Colonic mucosa (tissue), 4 donors: Measurements from ENCODE around the gene DOCK11. TPM values are rescaled to one million over a fixed set of nuclear protein-coding genes. Genes with fewer than 3 reads are reported as not detected.
"Not testable (repeated sequence)": the region's sequence is repeated elsewhere in the genome, so short reads cannot be mapped to it uniquely, and the experiment has no call there.

Source experiments
- DNase-seq: peaks from one replicate; pipeline ENCODE4 v3.0.0-alpha.2; 2020
- H3K27ac ChIP-seq: fragments of 200-600 bp; one replicate; pipeline ENCODE4 v1.8.0; 2021
- H3K27me3 ChIP-seq: fragments of 200-600 bp; one replicate; pipeline ENCODE4 v1.8.0; 2021
- H3K36me3 ChIP-seq: fragments of 200-600 bp; one replicate; pipeline ENCODE4 v1.8.0; 2021
- H3K4me1 ChIP-seq: fragments of 200-600 bp; one replicate; pipeline ENCODE4 v1.8.0; 2021; ENCODE audit warnings: mild to moderate bottlenecking
- H3K4me3 ChIP-seq: fragments of 200-600 bp; one replicate; pipeline ENCODE4 v1.8.0; 2021
- H3K9ac ChIP-seq, 2 donors: one replicate each; pipeline ENCODE4 v1.7.0; 2013; ENCODE audit warnings: control low read depth in 2 of 2, low read depth in 2 of 2, low read length in 2 of 2
- H3K9me3 ChIP-seq: fragments of 200-600 bp; one replicate; pipeline ENCODE4 v1.8.0; 2021
- intact Hi-C: fragments of 100-400 bp; cut with DNase I; formaldehyde crosslinking; loops from one replicate; pipeline ENCODE4 v1.14.1; 2022
- total RNA-seq, 2 donors: library from RNA; stranded (reverse); fragmentation: NEBNext Ultra II Directional in 1 of 2; extraction: Animal tissue kit (Norgen Biotek cat#: 25700) in 1 of 2; gene quantifications; one replicate each; pipeline ENCODE4 v1.2.1, GENCODE V29; 2021
- TF ChIP-seq, protein P1 (sequence below): fragments of 200-600 bp; IDR thresholded peaks from one replicate; pipeline ENCODE4 v1.8.0; 2022; ENCODE audit warnings: antibody characterized with exemption, mild to moderate bottlenecking
- donor health status: healthy.
- donor health status: DM: no; HTN: no; CAD: no.
- donor health status: DM: no; HTN: no; CAD: no.

Gene DOCK11
- total RNA-seq, 2 donors from 2014 or later: 3.3 to 8.7 TPM

DNA sequence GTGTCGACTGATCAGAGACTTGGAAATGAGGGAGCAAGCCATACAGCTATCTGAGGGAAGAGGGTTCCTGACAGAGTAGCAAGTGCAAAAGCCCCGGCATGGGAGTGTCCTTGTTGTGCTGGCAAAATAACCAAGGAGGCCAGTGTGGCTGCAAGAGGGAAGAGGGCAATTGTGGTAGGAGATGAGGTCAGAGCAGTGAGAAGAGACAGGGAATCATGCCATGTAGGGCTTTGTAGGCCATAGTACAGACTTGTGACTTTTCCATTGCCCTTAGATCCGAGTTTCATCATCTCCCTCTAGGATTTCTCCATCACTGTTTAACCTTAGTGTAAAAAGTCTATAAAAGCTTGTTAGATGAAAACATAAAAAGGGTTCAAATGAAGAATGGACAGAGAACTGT, 76.2 kb downstream of the DOCK11 start:
- H3K27me3 ChIP-seq: no peaks in the 10 kb centered on the region
- no peak for DNase-seq
- intact Hi-C loops: no loop called here
- no peak overlapping the region for H3K9ac ChIP-seq
- no peak overlapping the region for H3K4me3 ChIP-seq
- TF ChIP-seq, protein P1, sequence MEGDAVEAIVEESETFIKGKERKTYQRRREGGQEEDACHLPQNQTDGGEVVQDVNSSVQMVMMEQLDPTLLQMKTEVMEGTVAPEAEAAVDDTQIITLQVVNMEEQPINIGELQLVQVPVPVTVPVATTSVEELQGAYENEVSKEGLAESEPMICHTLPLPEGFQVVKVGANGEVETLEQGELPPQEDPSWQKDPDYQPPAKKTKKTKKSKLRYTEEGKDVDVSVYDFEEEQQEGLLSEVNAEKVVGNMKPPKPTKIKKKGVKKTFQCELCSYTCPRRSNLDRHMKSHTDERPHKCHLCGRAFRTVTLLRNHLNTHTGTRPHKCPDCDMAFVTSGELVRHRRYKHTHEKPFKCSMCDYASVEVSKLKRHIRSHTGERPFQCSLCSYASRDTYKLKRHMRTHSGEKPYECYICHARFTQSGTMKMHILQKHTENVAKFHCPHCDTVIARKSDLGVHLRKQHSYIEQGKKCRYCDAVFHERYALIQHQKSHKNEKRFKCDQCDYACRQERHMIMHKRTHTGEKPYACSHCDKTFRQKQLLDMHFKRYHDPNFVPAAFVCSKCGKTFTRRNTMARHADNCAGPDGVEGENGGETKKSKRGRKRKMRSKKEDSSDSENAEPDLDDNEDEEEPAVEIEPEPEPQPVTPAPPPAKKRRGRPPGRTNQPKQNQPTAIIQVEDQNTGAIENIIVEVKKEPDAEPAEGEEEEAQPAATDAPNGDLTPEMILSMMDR: no peak
- H3K4me1 ChIP-seq: no peaks in the 10 kb centered on the region
- no peaks in the 10 kb centered on the region for H3K36me3 ChIP-seq
- H3K27ac ChIP-seq: no peak overlapping the region
- H3K9me3 ChIP-seq: no peaks in the 10 kb centered on the region

DNA sequence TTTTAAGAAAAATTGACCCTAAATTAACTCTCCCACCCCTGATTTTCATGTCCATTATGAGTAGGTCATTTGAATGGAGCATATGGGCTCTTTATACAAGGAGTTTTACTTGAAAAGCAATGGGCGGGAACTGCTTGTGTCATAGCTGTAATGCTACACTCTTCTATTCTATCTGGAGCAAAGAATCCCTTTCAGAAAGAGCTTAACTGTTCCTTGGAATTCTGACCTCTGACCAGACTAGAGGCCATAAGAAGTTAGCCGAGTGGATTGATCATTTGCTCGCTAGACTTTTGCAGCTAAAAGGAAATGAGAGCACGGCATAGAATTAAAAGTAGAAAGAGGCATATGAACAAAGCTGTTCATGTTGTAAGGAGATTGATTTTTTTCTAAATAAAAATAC, 79.1 kb downstream of the DOCK11 start:
- no peaks in the 10 kb centered on the region for H3K9me3 ChIP-seq
- intact Hi-C loops: no loop called here
- no peaks in the 10 kb centered on the region for H3K36me3 ChIP-seq
- H3K9ac ChIP-seq: no peak overlapping the region
- H3K27me3 ChIP-seq: no peaks in the 10 kb centered on the region
- no peaks in the 10 kb centered on the region for H3K4me1 ChIP-seq
- H3K27ac ChIP-seq: no peak overlapping the region
- TF ChIP-seq, protein P1: no peak
- H3K4me3 ChIP-seq: no peak overlapping the region
- no peak for DNase-seq

DNA sequence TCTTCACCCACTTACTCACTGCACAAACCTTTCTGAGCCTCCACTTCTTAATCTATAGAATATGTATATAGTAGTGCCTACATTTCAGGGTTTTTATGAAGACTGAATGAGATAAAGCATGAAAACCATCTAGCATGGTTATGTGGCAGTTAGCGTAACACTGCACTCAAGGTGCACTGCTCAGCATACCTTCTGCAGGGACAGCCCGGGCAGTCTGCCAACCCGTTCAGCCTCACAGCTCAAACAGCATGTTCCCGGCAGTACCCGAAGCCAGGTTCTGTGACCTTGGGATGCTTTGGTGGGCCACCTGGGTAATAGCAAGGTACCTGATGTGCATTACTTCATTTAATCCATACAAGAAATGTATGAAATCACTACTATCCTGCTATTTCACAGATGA, 81.4 kb downstream of the DOCK11 start:
- no peaks in the 10 kb centered on the region for H3K4me1 ChIP-seq
- TF ChIP-seq, protein P1: no peak
- H3K9me3 ChIP-seq: no peaks in the 10 kb centered on the region
- no peak for DNase-seq
- intact Hi-C loops: no loop called here
- no peaks in the 10 kb centered on the region for H3K27me3 ChIP-seq
- no peaks in the 10 kb centered on the region for H3K36me3 ChIP-seq
- H3K27ac ChIP-seq: no peak overlapping the region
- H3K9ac ChIP-seq: no peak overlapping the region
- no peak overlapping the region for H3K4me3 ChIP-seq

DNA sequence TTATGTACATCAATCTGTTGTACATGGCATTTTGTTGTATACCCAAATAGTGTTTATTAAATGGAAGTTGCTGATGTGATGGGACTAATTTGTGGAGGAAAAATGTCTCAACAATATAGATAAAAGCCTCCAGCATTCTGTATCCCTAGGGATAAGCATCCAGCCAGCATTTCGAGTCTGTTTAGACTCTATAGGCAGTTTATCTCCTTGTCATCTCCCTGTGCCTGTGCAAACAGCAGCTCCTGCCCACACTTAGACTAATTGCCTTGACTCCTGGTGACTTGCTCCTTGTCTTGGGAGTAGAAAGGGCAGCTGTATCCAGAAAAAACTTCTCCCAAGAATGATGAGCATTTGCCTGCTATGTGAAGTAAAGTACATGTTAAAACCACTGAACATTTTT, 83.8 kb downstream of the DOCK11 start:
- intact Hi-C loops: no loop called here
- no peaks in the 10 kb centered on the region for H3K27me3 ChIP-seq
- DNase-seq: no peak
- no peak overlapping the region for H3K4me3 ChIP-seq
- TF ChIP-seq, protein P1: no peak
- no peaks in the 10 kb centered on the region for H3K36me3 ChIP-seq
- H3K9ac ChIP-seq: no peak overlapping the region
- no peak overlapping the region for H3K27ac ChIP-seq
- no peaks in the 10 kb centered on the region for H3K4me1 ChIP-seq
- H3K9me3 ChIP-seq: no peaks in the 10 kb centered on the region

DNA sequence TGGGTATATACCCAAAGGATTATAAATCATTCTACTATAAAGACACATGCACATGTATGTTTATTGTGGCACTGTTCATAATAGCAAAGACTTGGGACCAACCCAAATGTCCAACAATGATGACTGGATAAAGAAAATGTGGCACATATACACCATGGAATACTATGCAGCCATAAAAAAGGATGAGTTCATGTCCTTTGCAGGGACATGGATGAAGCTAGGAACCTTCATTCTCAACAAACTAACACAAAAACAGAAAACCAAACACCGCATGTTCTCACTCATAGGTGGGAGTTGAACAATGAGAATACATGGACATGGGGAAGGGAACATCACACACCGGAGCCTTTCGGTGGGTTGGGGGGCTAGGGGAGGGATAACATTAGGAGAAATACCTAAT, 87.3 kb downstream of the DOCK11 start:
- H3K9me3 ChIP-seq, intact Hi-C loops, H3K36me3 ChIP-seq, H3K27me3 ChIP-seq, H3K9ac ChIP-seq, H3K27ac ChIP-seq, DNase-seq, H3K4me3 ChIP-seq, H3K4me1 ChIP-seq: not testable (repeated sequence)

DNA sequence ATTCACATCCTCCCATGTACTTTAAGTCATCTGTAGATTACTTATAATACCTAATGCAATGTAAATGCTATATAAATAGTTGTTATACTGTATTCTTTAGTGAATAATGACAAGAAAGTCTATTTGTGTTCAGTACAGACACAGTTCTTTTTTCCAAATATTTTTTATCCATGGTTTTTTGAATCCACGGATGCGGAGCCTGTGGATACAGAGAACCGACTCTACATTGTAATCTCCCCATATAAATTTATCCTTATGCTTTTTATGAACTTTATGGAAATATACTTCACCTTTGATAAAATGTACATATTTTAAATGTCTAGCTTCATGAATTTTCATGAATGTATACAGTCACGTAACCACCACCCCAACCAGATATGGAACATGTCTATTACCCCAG, 88.2 kb downstream of the DOCK11 start:
- Histone ChIP-seq H3K4me3 (no peak overlapping the region), H3K4me1 (no peaks in the 10 kb centered on the region), H3K27ac (no peak overlapping the region), H3K9ac (no peak overlapping the region), H3K9me3 (no peaks in the 10 kb centered on the region), H3K36me3 (no peaks in the 10 kb centered on the region), H3K27me3 (no peaks in the 10 kb centered on the region)
- intact Hi-C loops: no loop called here
- DNase-seq: no peak
- TF ChIP-seq, protein P1: no peak
